GM18520 (cell line): ENCODE data around the gene PEX26.
A peak's percentile ranks its signal among the peaks of the same experiment; 100 is the strongest.
"Not testable (repeated sequence)": the region's sequence is repeated elsewhere in the genome, so short reads cannot be mapped to it uniquely, and the experiment has no call there.

Experiments
- ATAC-seq: cut with Tn5 transposase; IDR thresholded peaks from one replicate; pipeline ENCODE4 v1.9.1; 2021; ENCODE audit not compliant: unreplicated experiment

Gene PEX26

GRCh38 chr22:18056161-18056666, 21.6 kb upstream of the PEX26 start:
- ATAC-seq: no peak

- no peak for ATAC-seq
Measured at GRCh38 chr22:18056807-18057474, 20.8 kb upstream of the PEX26 start.

GRCh38 chr22:18057568-18058209, 20.1 kb upstream of the PEX26 start:
- ATAC-seq: peak; percentile 53

- no peak for ATAC-seq
Measured at GRCh38 chr22:18058371-18059093, 19.3 kb upstream of the PEX26 start.

GRCh38 chr22:18059094-18059417, 18.7 kb upstream of the PEX26 start:
- ATAC-seq: no peak

GRCh38 chr22:18059473-18059872, 18.3 kb upstream of the PEX26 start:
- ATAC-seq: no peak

- ATAC-seq: no peak
Measured at GRCh38 chr22:18059991-18060390, 17.8 kb upstream of the PEX26 start.

- no peak for ATAC-seq
Measured at GRCh38 chr22:18060646-18061620, 16.9 kb upstream of the PEX26 start.

GRCh38 chr22:18062421-18062820, 15.4 kb upstream of the PEX26 start:
- ATAC-seq: no peak

- ATAC-seq: no peak
Measured at GRCh38 chr22:18063306-18063705, 14.5 kb upstream of the PEX26 start.

GRCh38 chr22:18063715-18064114, 14.1 kb upstream of the PEX26 start:
- ATAC-seq: not testable (repeated sequence)

GRCh38 chr22:18064636-18065035, 13.2 kb upstream of the PEX26 start:
- ATAC-seq: no peak

GRCh38 chr22:18065256-18065655, 12.5 kb upstream of the PEX26 start:
- ATAC-seq: no peak

- no peak for ATAC-seq
Measured at GRCh38 chr22:18066181-18066859, 11.5 kb upstream of the PEX26 start.

- ATAC-seq: no peak
Measured at GRCh38 chr22:18067121-18067520, 10.7 kb upstream of the PEX26 start.

GRCh38 chr22:18067548-18068341, 10.0 kb upstream of the PEX26 start:
- ATAC-seq: no peak

GRCh38 chr22:18068381-18068988, 9.3 kb upstream of the PEX26 start:
- ATAC-seq: no peak

GRCh38 chr22:18069041-18069440, 8.7 kb upstream of the PEX26 start:
- ATAC-seq: no peak

GRCh38 chr22:18070041-18070440, 7.7 kb upstream of the PEX26 start:
- no peak for ATAC-seq
